C4-2B (cell line): ENCODE measurements around the gene GMDS.

ENCODE experiments used
- ZFX ChIP-seq: fragments of 450-650 bp; IDR thresholded peaks from 2 replicates; pipeline ENCODE4 v1.6.1; 2017
- TF ChIP-seq, protein P1 (sequence below): fragments of 450-650 bp; conservative IDR thresholded peaks from 2 replicates; pipeline ENCODE4 v1.5.1; 2017; ENCODE audit warnings: mild to moderate bottlenecking

GRCh38 chr6:2188397-2188796 lies 57.0 kb downstream of the GMDS start:
- TF ChIP-seq, protein P1, sequence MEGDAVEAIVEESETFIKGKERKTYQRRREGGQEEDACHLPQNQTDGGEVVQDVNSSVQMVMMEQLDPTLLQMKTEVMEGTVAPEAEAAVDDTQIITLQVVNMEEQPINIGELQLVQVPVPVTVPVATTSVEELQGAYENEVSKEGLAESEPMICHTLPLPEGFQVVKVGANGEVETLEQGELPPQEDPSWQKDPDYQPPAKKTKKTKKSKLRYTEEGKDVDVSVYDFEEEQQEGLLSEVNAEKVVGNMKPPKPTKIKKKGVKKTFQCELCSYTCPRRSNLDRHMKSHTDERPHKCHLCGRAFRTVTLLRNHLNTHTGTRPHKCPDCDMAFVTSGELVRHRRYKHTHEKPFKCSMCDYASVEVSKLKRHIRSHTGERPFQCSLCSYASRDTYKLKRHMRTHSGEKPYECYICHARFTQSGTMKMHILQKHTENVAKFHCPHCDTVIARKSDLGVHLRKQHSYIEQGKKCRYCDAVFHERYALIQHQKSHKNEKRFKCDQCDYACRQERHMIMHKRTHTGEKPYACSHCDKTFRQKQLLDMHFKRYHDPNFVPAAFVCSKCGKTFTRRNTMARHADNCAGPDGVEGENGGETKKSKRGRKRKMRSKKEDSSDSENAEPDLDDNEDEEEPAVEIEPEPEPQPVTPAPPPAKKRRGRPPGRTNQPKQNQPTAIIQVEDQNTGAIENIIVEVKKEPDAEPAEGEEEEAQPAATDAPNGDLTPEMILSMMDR, result no peak
- TF ChIP-seq ZFX, result no peak
